OCI-LY3 (cell line): Measurements from ENCODE around the gene CARNS1.

Source experiments
- H2AFZ ChIP-seq: fragments of 200-600, 300-600 bp; shearing (Covaris generic); 2 replicates; pipeline ENCODE4 v1.6.0; 2014; ENCODE audit warnings: antibody characterized with exemption, low read depth, low read length
- H3K27ac ChIP-seq: fragments of 200-600, 300-600 bp; sonication (generic); 2 replicates; pipeline ENCODE4 v1.5.1; 2014; ENCODE audit warnings: mild to moderate bottlenecking, low read length, moderate library complexity, mixed read lengths
- H3K27me3 ChIP-seq: fragments of 200-600, 300-600 bp; sonication (generic); 2 replicates; pipeline ENCODE4 v1.6.1; 2014; ENCODE audit warnings: low read depth, low read length, mixed read lengths
- H3K36me3 ChIP-seq: fragments of 200-600, 300-600 bp; sonication (generic); replicated peaks from 2 replicates; pipeline ENCODE3; 2014; ENCODE audit warnings: low read depth, low read length, mixed read lengths
- H3K4me1 ChIP-seq: fragments of 300-600, 200-600 bp; sonication (generic); 2 replicates; pipeline ENCODE4 v1.6.1; 2014; ENCODE audit warnings: low read length, mixed read lengths
- H3K4me2 ChIP-seq: fragments of 200-600, 300-600 bp; sonication (generic); 2 replicates; pipeline ENCODE4 v1.6.1; 2014; ENCODE audit warnings: low read length, mixed read lengths
- H3K4me3 ChIP-seq: fragments of 300-600, 200-600 bp; sonication (generic); 2 replicates; pipeline ENCODE4 v1.5.1; 2014; ENCODE audit warnings: antibody characterized with exemption, mild to moderate bottlenecking, low read length, moderate library complexity
- H3K79me2 ChIP-seq: fragments of 300-600, 200-600 bp; shearing (Covaris generic); 2 replicates; pipeline ENCODE4 v1.6.1; 2014; ENCODE audit warnings: mild to moderate bottlenecking, low read length, mixed read lengths
- H3K9ac ChIP-seq: fragments of 300-600, 200-600 bp; shearing (Covaris generic); 2 replicates; pipeline ENCODE4 v1.6.0; 2014; ENCODE audit warnings: mild to moderate bottlenecking, low read length, moderate library complexity
- H3K9me3 ChIP-seq: fragments of 200-600, 300-600 bp; shearing (Covaris generic); 2 replicates; pipeline ENCODE4 v1.6.1; 2014; ENCODE audit warnings: low read length, mixed read lengths; ENCODE audit not compliant: insufficient read depth
- H4K20me1 ChIP-seq: fragments of 200-600, 300-600 bp; sonication (generic); 2 replicates; pipeline ENCODE4 v1.6.1; 2016; ENCODE audit warnings: low read length, mixed read lengths; ENCODE audit not compliant: insufficient read depth
- CTCF ChIP-seq: fragments of 200-600, 300-600 bp; sonication (generic); IDR thresholded peaks from 2 replicates; pipeline ENCODE4 v1.5.1; 2014; ENCODE audit warnings: antibody characterized with exemption, low read length, low read depth
- EZH2phosphoT487 ChIP-seq: fragments of 200-600 bp; shearing (Covaris generic); IDR thresholded peaks from 2 replicates; pipeline ENCODE4 v1.6.1; 2018; ENCODE audit warnings: antibody characterized with exemption, mixed run types, low read depth

The CARNS1 gene

GRCh38 chr11:67433536-67434394 is 18.3 kb downstream of the CARNS1 start:
- Histone ChIP-seq H3K4me3 (peak overlapping the region; percentile 83), H3K27me3 (no peaks in the 10 kb centered on the region), H3K36me3 (peaks cover 41% of the 10 kb centered on the region), H3K4me2 (peak overlapping the region; percentile 99), H2AFZ (no peak overlapping the region), H4K20me1 (no peaks in the 10 kb centered on the region), H3K9me3 (no peaks in the 10 kb centered on the region), H3K79me2 (peaks cover 56% of the 10 kb centered on the region), H3K9ac (peak overlapping the region; percentile 99), H3K27ac (peak overlapping the region; percentile 96), H3K4me1 (peaks cover 56% of the 10 kb centered on the region)
- no peak for TF ChIP-seq CTCF
- TF ChIP-seq EZH2phosphoT487: no peak

GRCh38 chr11:67434395-67434881 is 19.0 kb downstream of the CARNS1 start:
- peaks cover 56% of the 10 kb centered on the region for H3K79me2 ChIP-seq
- TF ChIP-seq CTCF (no peak), EZH2phosphoT487 (no peak)
- no peaks in the 10 kb centered on the region for H4K20me1 ChIP-seq
- peaks cover 39% of the 10 kb centered on the region for H3K36me3 ChIP-seq
- no peak overlapping the region for H2AFZ ChIP-seq
- H3K4me3 ChIP-seq: peak overlapping the region; percentile 83
- peak overlapping the region; percentile 96 for H3K27ac ChIP-seq
- H3K27me3 ChIP-seq: no peaks in the 10 kb centered on the region
- H3K9ac ChIP-seq: peak overlapping the region; percentile 99
- H3K4me1 ChIP-seq: peaks cover 58% of the 10 kb centered on the region
- H3K4me2 ChIP-seq: peak overlapping the region; percentile 99
- no peaks in the 10 kb centered on the region for H3K9me3 ChIP-seq

- Histone ChIP-seq H4K20me1 (no peaks in the 10 kb centered on the region), H3K79me2 (peaks cover 48% of the 10 kb centered on the region), H3K9me3 (no peaks in the 10 kb centered on the region), H3K4me1 (peaks cover 58% of the 10 kb centered on the region), H3K4me3 (peak overlapping the region; percentile 83), H3K9ac (peak overlapping the region; percentile 99), H3K27ac (peak overlapping the region; percentile 96), H2AFZ (no peak overlapping the region), H3K36me3 (peaks cover 41% of the 10 kb centered on the region), H3K27me3 (no peaks in the 10 kb centered on the region), H3K4me2 (peak overlapping the region; percentile 99)
- TF ChIP-seq CTCF (no peak), EZH2phosphoT487 (no peak)
These were observed 19.7 kb downstream of the CARNS1 start for GRCh38 chr11:67435031-67435726.
